SHP77 (cell line): ENCODE data around the gene SLC25A26.

Experiments used
- DNase-seq, 2 experiments: peaks; one replicate each; lab custom pipeline; 2025; lab: John Stamatoyannopoulos, UW

SLC25A26 gene

DNA sequence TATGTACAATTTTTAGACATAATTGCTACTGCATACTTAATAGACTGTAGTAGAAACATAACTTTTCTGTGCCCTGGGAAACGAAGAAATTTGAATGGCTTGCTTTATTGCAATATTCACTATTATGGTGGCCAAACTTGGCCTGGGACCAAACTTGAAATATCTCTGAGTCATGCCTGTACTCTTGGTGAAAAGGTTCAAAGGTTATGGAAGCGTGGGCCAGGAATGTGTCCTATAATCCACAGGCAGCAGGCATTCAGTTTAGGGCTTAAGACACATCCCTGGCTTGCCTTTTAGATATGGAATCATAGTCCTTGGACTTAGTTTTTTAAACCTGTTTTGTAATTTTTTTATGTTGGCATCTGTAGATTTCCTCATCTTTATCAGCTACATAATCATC lies 155.8 kb downstream of the SLC25A26 start:
- DNase-seq, result no peak

- no peak for DNase-seq
Observed at GRCh38 chr3:66377800-66378199, 157.0 kb downstream of the SLC25A26 start.

- peak in 1 of 2 experiments; percentile 4 for DNase-seq
Observed at GRCh38 chr3:66378256-66378655, 157.5 kb downstream of the SLC25A26 start.

GRCh38 chr3:66379565-66379964 lies 158.8 kb downstream of the SLC25A26 start:
- no peak for DNase-seq

DNA sequence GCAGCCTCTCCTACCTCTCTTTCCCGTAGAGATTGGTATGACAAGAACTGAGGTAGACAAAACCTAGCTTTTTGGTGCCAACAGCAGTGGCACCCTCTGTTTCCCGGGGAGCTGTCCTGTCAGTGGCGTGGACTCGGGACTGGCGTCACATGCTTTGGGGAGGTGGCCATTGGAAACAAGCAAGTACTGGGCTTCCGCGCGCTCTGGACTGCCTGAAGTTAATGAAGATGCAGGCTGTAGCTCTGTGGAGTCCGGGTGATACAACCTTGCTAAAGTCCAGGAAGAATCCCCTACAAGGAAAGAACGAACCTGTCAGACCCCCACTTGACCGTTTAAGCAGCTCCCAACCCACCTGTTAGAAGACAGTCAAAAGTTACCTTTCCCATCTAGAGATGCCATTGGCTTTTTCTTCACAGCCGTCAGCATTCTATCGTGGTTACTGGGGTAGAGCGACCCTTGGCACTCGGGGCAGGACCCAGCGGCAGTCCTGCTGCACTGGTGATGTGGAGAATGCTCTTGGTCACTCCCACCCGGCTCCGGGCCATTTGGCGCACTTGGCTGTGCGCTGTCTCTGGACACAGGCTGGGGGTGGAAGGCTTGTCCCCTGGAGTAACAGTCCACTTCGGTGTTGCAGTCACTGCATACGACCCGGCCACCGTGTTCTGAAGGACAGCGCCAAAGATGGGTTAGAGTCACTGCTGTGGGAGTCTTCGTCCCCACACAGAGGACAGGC lies 159.6 kb downstream of the SLC25A26 start:
- no peak for DNase-seq

- no peak for DNase-seq
Observed at GRCh38 chr3:66381626-66382025, 160.8 kb downstream of the SLC25A26 start.

DNA sequence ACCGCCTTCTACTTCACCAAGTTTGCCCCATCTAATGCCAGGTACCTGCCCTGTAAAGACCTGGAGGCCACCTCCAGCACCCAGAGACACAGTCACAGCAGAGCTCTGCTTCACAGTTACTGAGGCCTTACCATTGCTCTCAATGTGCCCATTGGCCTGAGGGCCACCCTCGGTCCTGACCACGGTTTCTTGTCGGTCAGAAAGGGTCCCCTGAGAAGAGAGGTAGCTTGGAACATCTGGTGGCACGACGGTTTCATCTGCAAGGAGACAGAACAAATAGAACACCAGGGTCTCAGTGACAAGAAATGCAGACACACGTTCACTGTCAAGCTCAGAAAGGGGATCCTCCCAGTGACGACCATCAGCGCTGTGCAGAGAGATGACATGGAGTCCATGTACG lies 161.3 kb downstream of the SLC25A26 start:
- no peak for DNase-seq

DNA sequence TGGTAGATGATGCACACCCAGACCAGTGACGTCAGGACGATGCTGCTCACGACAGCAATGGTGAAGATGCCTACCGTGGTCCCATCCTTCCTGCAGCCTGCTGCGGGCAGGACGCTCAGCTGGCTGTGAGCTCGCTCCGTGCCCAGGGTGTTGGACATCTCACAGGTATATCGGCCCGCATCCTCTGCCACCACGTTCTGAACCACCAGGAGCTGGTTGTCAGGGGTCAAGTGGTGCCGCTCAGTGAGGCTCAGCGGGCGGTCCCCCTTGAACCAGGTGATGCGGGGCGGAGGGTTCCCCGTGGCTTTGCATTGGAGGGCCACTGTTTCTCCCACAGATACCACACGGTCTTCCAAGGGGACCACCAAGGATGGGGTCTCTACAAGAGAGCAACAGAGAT lies 162.2 kb downstream of the SLC25A26 start:
- DNase-seq, result no peak

DNA sequence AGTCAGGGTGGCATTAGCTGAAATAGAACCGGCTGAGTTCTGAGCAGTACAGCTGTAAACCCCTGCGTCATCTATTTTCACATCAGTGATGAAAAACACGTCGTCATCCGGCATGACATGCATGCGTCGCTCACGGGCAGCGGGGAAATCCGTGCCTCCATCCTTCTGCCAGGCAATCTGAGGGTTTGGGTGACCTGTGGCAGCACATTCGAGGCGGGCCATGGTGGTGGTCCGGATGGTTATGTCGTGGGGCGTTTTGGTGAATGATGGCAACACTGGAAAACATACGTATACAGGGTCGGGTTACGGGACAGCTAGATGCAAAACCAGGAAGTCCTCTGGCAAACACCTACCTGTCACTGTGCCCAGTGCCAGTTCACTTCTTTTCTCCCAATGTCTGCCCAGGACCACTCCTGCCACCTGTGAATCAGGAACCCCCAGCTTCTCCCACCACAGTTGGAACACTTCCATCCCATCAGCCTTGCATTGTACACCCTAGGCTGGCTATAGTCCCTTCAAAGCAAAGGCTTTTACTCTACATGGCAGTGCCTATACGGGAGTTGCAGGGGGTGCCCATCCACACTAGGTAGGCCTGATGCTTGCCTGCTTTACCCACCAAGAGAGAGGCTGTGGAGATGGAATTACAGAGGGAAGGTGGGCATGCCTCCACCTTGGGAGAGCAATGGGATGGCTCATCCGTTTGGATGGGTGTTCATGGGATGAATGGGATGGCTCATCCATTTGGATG lies 163.4 kb downstream of the SLC25A26 start:
- DNase-seq, result no peak

DNA sequence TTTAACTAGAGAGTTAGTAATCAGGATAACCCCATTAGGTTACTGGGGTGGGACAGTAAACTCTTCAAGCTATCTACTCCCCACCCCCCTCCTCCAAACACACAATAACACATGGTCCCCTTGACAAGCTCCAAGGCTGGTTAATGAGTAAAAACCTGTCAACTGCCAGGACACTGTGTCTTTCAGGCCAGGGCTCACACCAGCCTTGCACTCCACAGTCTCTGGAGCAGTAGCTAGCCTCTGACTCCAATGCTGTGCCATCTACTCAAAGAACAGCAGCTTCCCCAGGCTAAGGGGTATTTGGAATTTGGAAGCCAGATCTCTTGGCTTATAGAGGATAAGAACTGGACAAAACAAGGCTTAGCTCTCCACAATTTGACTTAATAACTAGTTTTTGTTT lies 164.3 kb downstream of the SLC25A26 start:
- no peak for DNase-seq

DNA sequence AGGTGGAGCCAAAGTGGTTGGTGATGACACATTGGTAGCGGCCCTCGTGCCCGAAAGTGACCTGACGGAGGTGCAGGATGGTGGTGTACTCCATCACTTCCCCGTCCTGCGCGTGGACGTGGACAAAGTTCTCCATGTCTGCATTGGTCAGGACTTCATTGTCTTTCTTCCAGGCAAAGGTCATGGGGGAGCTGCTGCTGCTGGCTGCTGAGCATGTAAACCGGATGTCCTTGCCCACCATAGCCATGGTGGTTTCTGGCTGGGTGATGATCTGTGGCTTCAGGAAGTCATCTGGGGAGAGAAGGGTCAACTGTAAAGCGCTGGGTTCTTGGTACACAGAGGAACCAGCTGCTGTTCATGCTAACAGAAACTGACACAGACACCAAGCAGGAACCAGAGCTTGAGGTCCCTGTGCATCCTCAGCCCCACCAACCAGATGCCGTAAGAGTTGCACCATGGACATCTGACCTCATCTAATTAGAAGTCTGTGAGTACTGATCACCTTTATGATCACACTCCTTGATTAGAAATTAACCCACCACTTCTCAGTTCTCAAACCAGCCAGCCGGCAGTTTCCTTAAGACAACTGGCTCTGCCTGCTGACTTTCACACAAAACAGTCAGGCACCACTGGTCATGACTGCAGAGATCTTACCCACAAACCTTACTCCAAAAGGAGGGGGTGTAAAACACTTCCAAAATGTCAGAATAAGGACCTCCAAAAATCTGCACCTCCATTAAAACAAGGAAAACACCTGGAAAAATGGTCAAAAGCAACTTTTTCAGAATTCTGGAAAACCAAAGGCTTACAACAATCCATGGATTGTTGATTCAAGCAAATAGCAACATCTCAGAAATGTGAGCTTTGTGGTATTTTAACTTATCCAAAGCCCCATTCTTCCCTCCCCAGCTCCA lies 165.5 kb downstream of the SLC25A26 start:
- DNase-seq, result no peak

- no peak for DNase-seq
Observed at GRCh38 chr3:66386925-66387650, 166.3 kb downstream of the SLC25A26 start.

- DNase-seq, result no peak
Observed at GRCh38 chr3:66390013-66390412, 169.2 kb downstream of the SLC25A26 start.

- DNase-seq, result no peak
Observed at GRCh38 chr3:66392512-66392911, 171.7 kb downstream of the SLC25A26 start.

DNA sequence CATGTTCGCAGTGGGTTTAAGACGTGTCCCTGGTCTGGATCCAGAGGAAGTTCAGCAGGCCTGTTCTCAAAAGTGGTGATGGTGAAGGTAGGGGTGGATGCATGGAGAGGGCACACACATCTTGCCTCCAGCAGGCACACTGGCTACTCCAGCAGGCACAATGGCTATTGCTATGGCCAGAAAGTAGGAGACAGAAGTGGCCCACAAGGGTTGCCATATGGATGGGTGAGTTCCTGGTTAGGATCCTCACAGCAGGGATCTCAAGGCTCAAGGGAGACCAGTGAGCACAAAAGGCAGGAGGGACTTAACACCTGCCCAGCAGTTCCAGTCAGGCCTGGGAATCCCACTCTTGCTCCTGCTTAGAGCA lies 172.1 kb downstream of the SLC25A26 start:
- no peak for DNase-seq

DNA sequence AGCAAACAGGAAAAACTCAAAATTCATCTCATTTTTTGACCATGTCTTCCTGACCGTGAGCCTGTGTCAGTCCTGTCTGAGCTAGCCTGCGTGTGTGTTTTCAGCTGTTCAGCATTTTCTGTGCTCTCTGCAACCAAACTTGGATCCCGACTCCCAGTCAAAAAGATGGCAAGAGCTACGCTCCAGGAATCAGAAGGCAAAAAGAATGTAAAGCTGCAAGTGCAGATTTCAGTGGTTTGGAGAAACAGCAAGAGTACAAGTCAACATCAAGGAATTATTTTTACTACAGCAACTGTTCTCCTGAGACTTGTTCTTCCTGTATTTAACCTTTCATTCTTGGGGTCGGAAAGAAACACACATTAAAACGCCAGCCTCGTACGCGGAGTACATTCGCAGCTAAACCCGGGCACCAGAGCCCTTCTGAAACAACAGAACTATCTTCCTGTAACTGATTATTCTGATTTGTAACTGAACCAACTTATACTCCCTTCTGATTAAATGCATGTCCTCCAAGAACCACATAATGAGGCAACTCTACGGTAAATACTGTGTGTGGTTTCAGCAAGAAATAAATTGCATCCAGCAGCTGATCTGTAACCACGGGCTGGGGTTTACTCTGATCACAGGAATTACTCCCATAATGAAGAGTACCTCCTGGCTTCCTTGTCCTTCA lies 172.7 kb downstream of the SLC25A26 start:
- no peak for DNase-seq

GRCh38 chr3:66394019-66394752 lies 173.4 kb downstream of the SLC25A26 start:
- no peak for DNase-seq

- no peak for DNase-seq
Observed at GRCh38 chr3:66394753-66395249, 174.0 kb downstream of the SLC25A26 start.

GRCh38 chr3:66395635-66396034 lies 174.8 kb downstream of the SLC25A26 start:
- DNase-seq, result no peak

DNA sequence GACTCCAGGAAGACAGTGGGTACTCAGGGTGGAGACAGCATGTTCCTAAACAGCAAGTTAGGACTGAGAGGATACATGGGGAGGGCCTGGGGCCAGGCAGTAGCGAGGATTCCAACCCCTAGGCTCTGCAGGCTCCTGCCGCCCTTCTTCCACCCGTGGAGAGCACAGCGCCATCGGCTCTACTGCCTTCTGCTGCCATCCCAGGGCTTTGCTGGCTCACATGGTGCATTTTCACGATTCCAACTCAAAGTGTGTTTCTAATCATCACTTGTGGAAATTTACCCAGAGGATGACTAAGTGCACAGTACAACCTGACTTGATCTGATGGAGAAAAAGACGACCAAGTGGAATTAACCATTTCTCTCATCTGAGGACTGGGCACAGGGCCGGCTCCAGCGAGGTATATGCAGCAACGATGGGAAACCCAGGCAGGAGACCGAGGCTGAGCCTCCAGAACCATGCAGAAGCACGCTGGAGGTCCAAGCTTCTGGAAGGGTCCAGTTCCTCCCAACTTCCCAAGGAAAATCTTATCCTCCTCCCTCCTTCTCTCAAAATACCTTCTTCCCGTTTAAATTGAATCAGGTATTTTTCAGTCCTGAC lies 175.5 kb downstream of the SLC25A26 start:
- DNase-seq, result no peak
